Cardiac muscle cell (in vitro differentiated cells and primary cell): ENCODE measurements around the gene HHIPL2. TPM values are rescaled to one million over a fixed set of nuclear protein-coding genes. Genes with fewer than 3 reads are reported as not detected.

ENCODE experiments used
- DNase-seq, 2 donors: peaks; one replicate each; pipeline versions ENCODE4 v3.0.0 to v3.0.0-alpha.2; 2010 to 2017; ENCODE audit warnings: low read depth in 1 of 2, low spot score in 1 of 2
- H3K27ac ChIP-seq: fragments of 200-600 bp; sonication (generic); 2 replicates; pipeline ENCODE4 v1.5.1; 2016
- H3K27me3 ChIP-seq: fragments of 200-600 bp; sonication (generic); 2 replicates; pipeline ENCODE4 v1.6.0; 2016; ENCODE audit warnings: control low read depth
- H3K36me3 ChIP-seq: fragments of 200-600 bp; sonication (generic); 2 replicates; pipeline ENCODE4 v1.5.1; 2016; ENCODE audit warnings: control low read depth
- H3K4me1 ChIP-seq: fragments of 200-600 bp; sonication (generic); 2 replicates; pipeline ENCODE4 v1.8.1; 2017; ENCODE audit warnings: low read depth, mild to moderate bottlenecking, mixed run types
- H3K4me3 ChIP-seq: fragments of 200-600 bp; sonication (generic); 2 replicates; pipeline ENCODE4 v1.5.1; 2016; ENCODE audit warnings: mild to moderate bottlenecking
- H3K9me3 ChIP-seq: fragments of 200-600 bp; sonication (generic); 2 replicates; pipeline ENCODE4 v1.5.1; 2017; ENCODE audit warnings: low read depth, mild to moderate bottlenecking, control low read depth
- polyA plus RNA-seq: library from polyadenylated mRNA; unstranded; fragments of >200 nt; fragmentation: Nextera tagmentation; extraction: Ambion mirVana; gene quantifications from 2 replicates; pipeline ENCODE4 v1.2.1, GENCODE V29; 2016
- total RNA-seq: library from RNA; depleted of rRNA; stranded (reverse); fragments of >200 nt; gene quantifications from 2 replicates; pipeline ENCODE4 v1.2.3, GENCODE V29; 2016
- TF ChIP-seq, protein P1 (sequence below): IDR thresholded peaks from 2 replicates; pipeline ENCODE4 v1.5.1; 2012; ENCODE audit warnings: low read depth, mild to moderate bottlenecking, low read length

The HHIPL2 gene
- total and polyA plus RNA-seq, 2 experiments from 2014 or later, result 0.38 TPM; not detected in 1

- DNase-seq, result no peak
- Histone ChIP-seq H3K36me3 (peaks cover 14% of the 10 kb centered on the region), H3K4me3 (no peak overlapping the region), H3K9me3 (no peaks in the 10 kb centered on the region), H3K4me1 (no peaks in the 10 kb centered on the region), H3K27me3 (no peaks in the 10 kb centered on the region), H3K27ac (no peak overlapping the region)
- TF ChIP-seq, protein P1, sequence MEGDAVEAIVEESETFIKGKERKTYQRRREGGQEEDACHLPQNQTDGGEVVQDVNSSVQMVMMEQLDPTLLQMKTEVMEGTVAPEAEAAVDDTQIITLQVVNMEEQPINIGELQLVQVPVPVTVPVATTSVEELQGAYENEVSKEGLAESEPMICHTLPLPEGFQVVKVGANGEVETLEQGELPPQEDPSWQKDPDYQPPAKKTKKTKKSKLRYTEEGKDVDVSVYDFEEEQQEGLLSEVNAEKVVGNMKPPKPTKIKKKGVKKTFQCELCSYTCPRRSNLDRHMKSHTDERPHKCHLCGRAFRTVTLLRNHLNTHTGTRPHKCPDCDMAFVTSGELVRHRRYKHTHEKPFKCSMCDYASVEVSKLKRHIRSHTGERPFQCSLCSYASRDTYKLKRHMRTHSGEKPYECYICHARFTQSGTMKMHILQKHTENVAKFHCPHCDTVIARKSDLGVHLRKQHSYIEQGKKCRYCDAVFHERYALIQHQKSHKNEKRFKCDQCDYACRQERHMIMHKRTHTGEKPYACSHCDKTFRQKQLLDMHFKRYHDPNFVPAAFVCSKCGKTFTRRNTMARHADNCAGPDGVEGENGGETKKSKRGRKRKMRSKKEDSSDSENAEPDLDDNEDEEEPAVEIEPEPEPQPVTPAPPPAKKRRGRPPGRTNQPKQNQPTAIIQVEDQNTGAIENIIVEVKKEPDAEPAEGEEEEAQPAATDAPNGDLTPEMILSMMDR, result no peak
Observed at GRCh38 chr1:222554177-222554576, 6.3 kb upstream of the HHIPL2 start.

GRCh38 chr1:222552882-222553281, 5.0 kb upstream of the HHIPL2 start:
- no peaks in the 10 kb centered on the region for H3K27me3 ChIP-seq
- peak in 1 of 2 donors; percentile 14 for DNase-seq
- no peaks in the 10 kb centered on the region for H3K9me3 ChIP-seq
- H3K27ac ChIP-seq, result no peak overlapping the region
- TF ChIP-seq, protein P1, result no peak
- H3K36me3 ChIP-seq, result peaks cover 4% of the 10 kb centered on the region
- no peaks in the 10 kb centered on the region for H3K4me1 ChIP-seq
- H3K4me3 ChIP-seq, result no peak overlapping the region

DNA sequence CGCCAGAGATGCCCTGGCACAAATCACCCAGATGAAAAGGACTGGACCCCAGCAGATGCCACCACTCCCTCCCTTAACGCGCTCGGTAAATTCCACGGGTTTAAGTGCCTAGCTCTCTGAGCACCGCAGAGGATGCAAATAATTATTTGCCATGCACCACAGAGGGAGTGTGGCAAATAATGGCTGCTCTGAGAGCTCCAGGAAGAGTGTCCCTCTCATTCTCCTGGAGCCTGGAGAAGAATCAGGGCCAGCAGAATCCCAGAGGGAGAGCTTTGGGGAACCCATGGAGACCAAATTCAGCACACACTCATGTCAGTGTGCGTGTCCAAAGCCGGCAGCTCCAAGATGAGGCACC, 667 bp downstream of the HHIPL2 start:
- TF ChIP-seq, protein P1, result peak; percentile 24
- Histone ChIP-seq H3K4me1 (peaks cover 9% of the 10 kb centered on the region), H3K36me3 (no peaks in the 10 kb centered on the region), H3K4me3 (no peak overlapping the region), H3K9me3 (no peaks in the 10 kb centered on the region), H3K27me3 (no peaks in the 10 kb centered on the region), H3K27ac (no peak overlapping the region)
- no peak for DNase-seq

DNA sequence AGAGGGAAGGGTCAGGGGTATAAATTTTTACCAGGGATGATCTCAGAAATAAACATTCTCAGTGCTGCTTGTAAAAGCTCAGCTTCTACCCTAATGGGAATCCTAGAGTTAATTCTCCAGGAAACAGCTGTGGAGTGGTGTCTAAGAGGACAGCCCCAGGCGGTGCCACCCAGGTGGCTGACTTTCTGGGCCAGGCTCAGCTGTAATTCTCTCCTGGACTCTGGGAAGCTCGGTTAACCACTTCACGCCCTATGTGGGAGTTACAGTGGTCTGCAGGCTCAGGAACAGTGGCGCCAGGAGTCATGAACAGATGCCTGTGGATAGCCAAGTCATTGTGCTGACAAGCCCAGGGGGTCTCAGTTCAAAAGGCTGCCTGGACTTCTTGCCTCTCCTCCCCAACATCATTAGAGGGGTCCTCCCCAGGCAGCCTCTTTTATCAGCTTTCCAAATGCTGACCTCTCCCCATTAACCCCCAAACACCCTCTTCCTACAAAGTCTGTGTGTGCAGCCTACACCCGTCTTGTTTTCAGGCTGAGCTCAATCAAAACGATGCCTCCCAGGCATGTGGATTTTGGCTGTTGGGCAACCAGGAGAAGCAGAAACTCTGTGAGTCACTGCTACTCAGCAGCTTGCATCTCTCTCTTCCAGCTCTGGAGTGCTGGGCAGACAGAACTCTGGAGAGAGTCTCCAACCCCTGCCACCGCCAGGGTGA, 1.2 kb downstream of the HHIPL2 start:
- peak; percentile 3 to 82 for DNase-seq
- TF ChIP-seq, protein P1, result no peak
- peaks cover 9% of the 10 kb centered on the region for H3K4me1 ChIP-seq
- no peak overlapping the region for H3K4me3 ChIP-seq
- H3K36me3 ChIP-seq, result no peaks in the 10 kb centered on the region
- H3K27ac ChIP-seq, result no peak overlapping the region
- no peaks in the 10 kb centered on the region for H3K9me3 ChIP-seq
- H3K27me3 ChIP-seq, result no peaks in the 10 kb centered on the region

GRCh38 chr1:222546091-222546490, 1.8 kb downstream of the HHIPL2 start:
- no peaks in the 10 kb centered on the region for H3K27me3 ChIP-seq
- no peak for DNase-seq
- H3K27ac ChIP-seq, result no peak overlapping the region
- H3K4me1 ChIP-seq, result peaks cover 9% of the 10 kb centered on the region
- no peaks in the 10 kb centered on the region for H3K9me3 ChIP-seq
- no peak overlapping the region for H3K4me3 ChIP-seq
- TF ChIP-seq, protein P1, result no peak
- no peaks in the 10 kb centered on the region for H3K36me3 ChIP-seq
